Natural killer cell (primary cell): Measurements from ENCODE around the gene FUT8. TPM values are rescaled to one million over a fixed set of nuclear protein-coding genes. Genes with fewer than 3 reads are reported as not detected.

Source experiments
- ATAC-seq, 3 donors: fragments of 150-1000 bp in 2 of 3; fragments of 200-7000 bp in 1 of 3; cut with Tn5 transposase; 1 replicate in 1 of 3; 2 replicates in 2 of 3; pipeline ENCODE4 v1.10.0; 2021; ENCODE audit warnings: mild to moderate bottlenecking in 2 of 3, moderate library complexity in 2 of 3
- DNase-seq, 2 donors: peaks; one replicate each; pipeline versions ENCODE4 v3.0.0 to v3.0.0-alpha.2; 2013 to 2021; ENCODE audit warnings: mixed read lengths in 1 of 2
- H3K27ac ChIP-seq: one replicate; pipeline ENCODE4 v1.5.1; 2013; ENCODE audit warnings: mild to moderate bottlenecking, low read length
- H3K27me3 ChIP-seq: one replicate; pipeline ENCODE4 v1.6.1; 2013; ENCODE audit warnings: low read length; ENCODE audit not compliant: control insufficient read depth, insufficient read depth
- H3K36me3 ChIP-seq: one replicate; pipeline ENCODE4 v1.6.1; 2013; ENCODE audit warnings: low read length; ENCODE audit not compliant: control insufficient read depth, insufficient read depth
- H3K4me1 ChIP-seq: one replicate; pipeline ENCODE4 v1.6.1; 2013; ENCODE audit warnings: low read length; ENCODE audit not compliant: control insufficient read depth, insufficient read depth
- H3K4me3 ChIP-seq: one replicate; pipeline ENCODE4 v1.5.1; 2013; ENCODE audit warnings: low read length
- H3K9me3 ChIP-seq: one replicate; pipeline ENCODE4 v1.6.1; 2013; ENCODE audit warnings: low read length; ENCODE audit not compliant: control insufficient read depth, insufficient read depth
- H3K27ac Mint-ChIP-seq, 2 donors: one replicate each; pipeline ENCODE4 v1.8.0; 2022; ENCODE audit warnings: mild to moderate bottlenecking in 2 of 2, mixed read lengths in 2 of 2, moderate library complexity in 1 of 2
- H3K27me3 Mint-ChIP-seq, 2 donors: one replicate each; pipeline ENCODE4 v1.8.0; 2022; ENCODE audit warnings: low read depth in 2 of 2, mixed read lengths in 2 of 2
- H3K36me3 Mint-ChIP-seq: one replicate; pipeline ENCODE4 v1.8.0; 2022; ENCODE audit warnings: mixed read lengths
- H3K4me1 Mint-ChIP-seq, 2 donors: one replicate each; pipeline ENCODE4 v1.8.0; 2022; ENCODE audit warnings: mixed read lengths in 2 of 2
- H3K4me3 Mint-ChIP-seq: one replicate; pipeline ENCODE4 v1.8.0; 2022; ENCODE audit warnings: mild to moderate bottlenecking, moderate library complexity, mixed read lengths
- H3K9me3 Mint-ChIP-seq, 2 donors: one replicate each; pipeline ENCODE4 v1.8.0; 2022; ENCODE audit warnings: mixed read lengths in 2 of 2
- CTCF ChIP-seq: fragments of 200-600 bp; IDR thresholded peaks from one replicate; pipeline ENCODE4 v1.8.0; 2022; ENCODE audit warnings: antibody characterized with exemption
- WGBS: methylation state at CpG from one replicate; pipeline ENCODE4 v1.1.7; 2013; ENCODE audit warnings: missing lambda C conversion rate; ENCODE audit not compliant: insufficient coverage; 5-methylcytosine and 5-hydroxymethylcytosine counted together
- intact Hi-C: fragments of 100-400 bp; cut with micrococcal nuclease; formaldehyde crosslinking; loops from one replicate; pipeline ENCODE4 v1.14.2; 2022
- total RNA-seq, 4 donors: library from RNA; stranded (reverse); fragments of 120-200 nt in 1 of 4; gene quantifications; one replicate each; pipeline versions ENCODE4 v1.2.3 to v1.2.4, GENCODE V29; 2013 to 2022

FUT8 gene
- total RNA-seq, 3 donors from 2014 or later (not counting 1 experiment from before 2014, with no cell fraction given) = 20.7 to 29.2 (median 21.2) TPM

- Histone ChIP-seq H3K27me3 (no peaks in the 10 kb centered on the region), H3K9me3 (no peaks in the 10 kb centered on the region), H3K36me3 (no peaks in the 10 kb centered on the region), H3K27ac (no peak overlapping the region), H3K4me1 (peaks cover 4% of the 10 kb centered on the region), H3K4me3 (no peak overlapping the region)
- Mint-ChIP-seq H3K36me3 (no peaks in the 10 kb centered on the region), H3K4me1 (no peaks in the 10 kb centered on the region), H3K4me3 (no peak overlapping the region), H3K27ac (no peak overlapping the region), H3K9me3 (no peaks in the 10 kb centered on the region), H3K27me3 (peaks cover 0 to 6% of the 10 kb centered on the region in 2 donors)
- intact Hi-C loops = no loop called here
- ATAC-seq = no peak
- WGBS = 81% methylated on average over 4 of the region's 4 CpGs
- no peak for DNase-seq
- TF ChIP-seq CTCF = no peak
Measured at GRCh38 chr14:65377576-65377975, 35.0 kb upstream of the FUT8 start.

- H3K9me3 ChIP-seq = no peaks in the 10 kb centered on the region
- H3K36me3 ChIP-seq = no peaks in the 10 kb centered on the region
- H3K36me3 Mint-ChIP-seq = no peaks in the 10 kb centered on the region
- WGBS = 95% methylated on average over 3 of the region's 3 CpGs
- H3K27me3 ChIP-seq = no peaks in the 10 kb centered on the region
- no peaks in the 10 kb centered on the region for H3K9me3 Mint-ChIP-seq
- TF ChIP-seq CTCF = no peak
- H3K4me3 Mint-ChIP-seq = no peak overlapping the region
- DNase-seq = no peak
- no peaks in the 10 kb centered on the region for H3K4me1 ChIP-seq
- H3K4me3 ChIP-seq = no peak overlapping the region
- H3K27ac ChIP-seq = no peak overlapping the region
- no peak overlapping the region for H3K27ac Mint-ChIP-seq
- no peaks in the 10 kb centered on the region for H3K27me3 Mint-ChIP-seq
- H3K4me1 Mint-ChIP-seq = no peaks in the 10 kb centered on the region
- ATAC-seq = no peak
- intact Hi-C loops = no loop called here
Measured at GRCh38 chr14:65382586-65382985, 29.9 kb upstream of the FUT8 start.

- DNase-seq = no peak
- Mint-ChIP-seq H3K4me1 (no peaks in the 10 kb centered on the region), H3K27ac (no peak overlapping the region), H3K9me3 (no peaks in the 10 kb centered on the region), H3K27me3 (no peaks in the 10 kb centered on the region), H3K36me3 (no peaks in the 10 kb centered on the region), H3K4me3 (no peak overlapping the region)
- H3K36me3 ChIP-seq = no peaks in the 10 kb centered on the region
- H3K9me3 ChIP-seq = no peaks in the 10 kb centered on the region
- H3K27me3 ChIP-seq = no peaks in the 10 kb centered on the region
- intact Hi-C loops = no loop called here
- no peaks in the 10 kb centered on the region for H3K4me1 ChIP-seq
- no peak for TF ChIP-seq CTCF
- no peak for ATAC-seq
- no peak overlapping the region for H3K27ac ChIP-seq
- 94% methylated on average over 6 of the region's 6 CpGs for WGBS
- H3K4me3 ChIP-seq = no peak overlapping the region
Measured at GRCh38 chr14:65387171-65387570, 25.4 kb upstream of the FUT8 start.

GRCh38 chr14:65387628-65388027 lies 24.9 kb upstream of the FUT8 start:
- TF ChIP-seq CTCF = no peak
- no peak for ATAC-seq
- Mint-ChIP-seq H3K4me3 (no peak overlapping the region), H3K9me3 (no peaks in the 10 kb centered on the region), H3K27me3 (no peaks in the 10 kb centered on the region), H3K4me1 (no peaks in the 10 kb centered on the region), H3K36me3 (no peaks in the 10 kb centered on the region), H3K27ac (no peak overlapping the region)
- Histone ChIP-seq H3K27ac (no peak overlapping the region), H3K4me3 (no peak overlapping the region), H3K4me1 (no peaks in the 10 kb centered on the region), H3K9me3 (no peaks in the 10 kb centered on the region), H3K27me3 (no peaks in the 10 kb centered on the region), H3K36me3 (no peaks in the 10 kb centered on the region)
- no peak for DNase-seq
- intact Hi-C loops = no loop called here
- no CpG with 5 or more reads among the region's 1 CpG for WGBS
